Astrocyte (in vitro differentiated cells and primary cell): ENCODE results near the gene PPP2R5A. TPM values are rescaled to one million over a fixed set of nuclear protein-coding genes. Genes with fewer than 3 reads are reported as not detected.
"Not testable (repeated sequence)": the region's sequence is repeated elsewhere in the genome, so short reads cannot be mapped to it uniquely, and the experiment has no call there.

Experiments
- DNase-seq: peaks from one replicate; pipeline ENCODE4 v3.0.0-alpha.2; 2010; ENCODE audit warnings: low read depth
- FAIRE-seq: peaks from 2 replicates; lab custom pipeline; 2011; peaks lifted over from hg19 to GRCh38; lab: Jason Lieb, UNC
- H2AFZ ChIP-seq: 2 replicates; pipeline ENCODE4 v1.6.0; 2012; ENCODE audit warnings: low read depth, low read length, inconsistent platforms
- H3K27ac ChIP-seq: 2 replicates; pipeline ENCODE4 v1.5.1; 2011; ENCODE audit warnings: low read depth, low read length, inconsistent platforms
- H3K27me3 ChIP-seq: 2 replicates; pipeline ENCODE4 v1.6.0; 2011; ENCODE audit warnings: low read length, inconsistent platforms; ENCODE audit not compliant: insufficient read depth
- H3K36me3 ChIP-seq: 2 replicates; pipeline ENCODE4 v1.5.1; 2011; ENCODE audit warnings: low read length, inconsistent platforms; ENCODE audit not compliant: insufficient read depth
- H3K4me1 ChIP-seq: 2 replicates; pipeline ENCODE4 v1.5.1; 2011; ENCODE audit warnings: low read length, inconsistent platforms; ENCODE audit not compliant: insufficient read depth
- H3K4me2 ChIP-seq: 2 replicates; pipeline ENCODE4 v1.6.0; 2012; ENCODE audit warnings: low read length, inconsistent platforms
- H3K4me3 ChIP-seq: 2 replicates; pipeline ENCODE4 v1.5.1; 2011; ENCODE audit warnings: low read depth, mild to moderate bottlenecking, low read length, inconsistent platforms; ENCODE audit not compliant: insufficient read depth
- H3K79me2 ChIP-seq: 2 replicates; pipeline ENCODE4 v1.6.0; 2012; ENCODE audit warnings: mild to moderate bottlenecking, low read length, inconsistent platforms; ENCODE audit not compliant: insufficient read depth
- H3K9ac ChIP-seq: 2 replicates; pipeline ENCODE4 v1.6.0; 2012; ENCODE audit warnings: mild to moderate bottlenecking, low read length, inconsistent platforms
- H3K9me3 ChIP-seq: 2 replicates; pipeline ENCODE4 v1.5.1; 2012; ENCODE audit warnings: low read depth, mild to moderate bottlenecking, low read length, inconsistent platforms; ENCODE audit not compliant: insufficient read depth
- H4K20me1 ChIP-seq: 2 replicates; pipeline ENCODE4 v1.6.0; 2012; ENCODE audit warnings: low read length, inconsistent platforms; ENCODE audit not compliant: insufficient read depth
- H3K27ac Mint-ChIP-seq: one replicate; pipeline ENCODE4 v1.8.0; 2021; ENCODE audit warnings: mild to moderate bottlenecking, mixed read lengths; ENCODE audit not compliant: unreplicated experiment
- H3K27me3 Mint-ChIP-seq: one replicate; pipeline ENCODE4 v1.8.0; 2021; ENCODE audit warnings: low read depth, mixed read lengths; ENCODE audit not compliant: unreplicated experiment
- H3K36me3 Mint-ChIP-seq: one replicate; pipeline ENCODE4 v1.8.0; 2021; ENCODE audit warnings: low read depth, mixed read lengths; ENCODE audit not compliant: unreplicated experiment
- H3K4me1 Mint-ChIP-seq: one replicate; pipeline ENCODE4 v1.8.0; 2021; ENCODE audit warnings: low read depth, mixed read lengths; ENCODE audit not compliant: unreplicated experiment
- H3K4me3 Mint-ChIP-seq: one replicate; pipeline ENCODE4 v1.8.0; 2021; ENCODE audit warnings: mild to moderate bottlenecking, moderate library complexity, mixed read lengths; ENCODE audit not compliant: unreplicated experiment
- H3K9me3 Mint-ChIP-seq: one replicate; pipeline ENCODE4 v1.8.0; 2021; ENCODE audit warnings: mild to moderate bottlenecking, mixed read lengths; ENCODE audit not compliant: unreplicated experiment
- CTCF ChIP-seq: IDR thresholded peaks from 2 replicates; pipeline ENCODE4 v1.5.1; 2011; ENCODE audit warnings: low read depth, mild to moderate bottlenecking, inconsistent platforms, low read length, moderate library complexity; ENCODE audit not compliant: insufficient read depth
- EZH2 ChIP-seq: IDR thresholded peaks from 2 replicates; pipeline ENCODE4 v1.6.1; 2012; ENCODE audit warnings: mild to moderate bottlenecking, low read length, inconsistent platforms; ENCODE audit not compliant: insufficient read depth
- total RNA-seq: library from RNA; stranded (reverse); gene quantifications from 2 replicates; pipeline ENCODE4 v1.2.1, GENCODE V29; 2021

The PPP2R5A gene
- total RNA-seq, 1 donor from 2014 or later = 13.2 TPM

DNA sequence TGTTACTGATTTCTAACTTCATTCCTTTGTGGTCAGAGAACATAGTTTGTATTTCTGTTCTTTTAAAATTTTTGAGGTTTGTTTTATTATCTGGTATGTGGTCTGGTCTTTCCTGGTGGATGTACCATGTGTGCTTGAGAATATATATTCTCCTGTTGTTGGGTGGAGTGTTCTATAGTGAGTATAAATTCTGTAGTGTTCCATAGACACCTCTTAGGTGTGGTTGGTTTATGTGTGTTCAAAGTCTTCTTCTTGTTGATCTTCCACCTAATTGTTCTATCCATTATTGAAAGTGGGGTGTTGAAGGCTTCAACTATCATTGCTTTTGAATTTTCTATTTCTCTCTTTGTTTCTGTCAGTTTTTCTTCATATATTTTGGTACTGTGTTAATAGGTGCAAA is 20.1 kb downstream of the PPP2R5A start:
- H3K9ac ChIP-seq = no peak overlapping the region
- H3K4me3 ChIP-seq = no peak overlapping the region
- no peak overlapping the region for H3K4me3 Mint-ChIP-seq
- no peaks in the 10 kb centered on the region for H3K9me3 Mint-ChIP-seq
- TF ChIP-seq EZH2 (no peak), CTCF (no peak)
- peaks cover 15% of the 10 kb centered on the region for H3K79me2 ChIP-seq
- H4K20me1 ChIP-seq = peaks cover 7% of the 10 kb centered on the region
- no peaks in the 10 kb centered on the region for H3K36me3 ChIP-seq
- FAIRE-seq (no peak), DNase-seq (no peak)
- no peak overlapping the region for H3K27ac ChIP-seq
- H3K4me1 ChIP-seq = no peaks in the 10 kb centered on the region
- no peaks in the 10 kb centered on the region for H3K36me3 Mint-ChIP-seq
- H3K27ac Mint-ChIP-seq = no peak overlapping the region
- no peak overlapping the region for H3K4me2 ChIP-seq
- no peaks in the 10 kb centered on the region for H3K9me3 ChIP-seq
- H3K27me3 Mint-ChIP-seq = no peaks in the 10 kb centered on the region
- H2AFZ ChIP-seq = no peak overlapping the region
- no peaks in the 10 kb centered on the region for H3K27me3 ChIP-seq
- peaks cover 7% of the 10 kb centered on the region for H3K4me1 Mint-ChIP-seq

DNA sequence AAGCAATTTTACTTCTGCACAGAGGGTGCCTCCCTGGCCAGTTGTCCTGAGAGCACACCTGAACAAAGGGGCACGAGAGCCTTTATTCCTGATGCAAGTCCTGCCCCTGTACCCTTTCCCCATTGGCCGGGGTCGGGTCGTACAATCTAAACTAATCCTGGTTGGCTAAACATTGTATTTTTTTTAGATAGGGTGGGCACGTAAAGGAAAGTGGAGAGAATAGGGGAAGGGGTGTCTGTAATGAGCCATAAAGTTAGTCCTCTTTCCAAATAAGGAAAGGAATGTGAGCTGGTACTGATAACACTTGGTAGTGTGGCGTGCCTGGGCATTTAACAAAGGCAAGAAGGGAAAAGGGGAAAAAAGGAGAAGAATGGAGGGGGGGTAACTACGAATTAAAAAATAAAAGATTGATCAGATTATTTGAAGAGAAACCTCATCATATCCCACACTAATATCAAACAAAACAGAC is 20.8 kb downstream of the PPP2R5A start:
- H3K4me1 ChIP-seq, H3K9me3 ChIP-seq, H3K36me3 Mint-ChIP-seq, H2AFZ ChIP-seq, FAIRE-seq, H3K9ac ChIP-seq, H3K27ac ChIP-seq, H3K9me3 Mint-ChIP-seq, H3K27me3 Mint-ChIP-seq, H3K27me3 ChIP-seq, DNase-seq, H3K4me3 ChIP-seq, H3K4me2 ChIP-seq, H4K20me1 ChIP-seq, H3K4me3 Mint-ChIP-seq, H3K4me1 Mint-ChIP-seq, H3K36me3 ChIP-seq: not testable (repeated sequence)
- peak overlapping the region; percentile 64 for H3K27ac Mint-ChIP-seq
- H3K79me2 ChIP-seq = peaks cover 20% of the 10 kb centered on the region

DNA sequence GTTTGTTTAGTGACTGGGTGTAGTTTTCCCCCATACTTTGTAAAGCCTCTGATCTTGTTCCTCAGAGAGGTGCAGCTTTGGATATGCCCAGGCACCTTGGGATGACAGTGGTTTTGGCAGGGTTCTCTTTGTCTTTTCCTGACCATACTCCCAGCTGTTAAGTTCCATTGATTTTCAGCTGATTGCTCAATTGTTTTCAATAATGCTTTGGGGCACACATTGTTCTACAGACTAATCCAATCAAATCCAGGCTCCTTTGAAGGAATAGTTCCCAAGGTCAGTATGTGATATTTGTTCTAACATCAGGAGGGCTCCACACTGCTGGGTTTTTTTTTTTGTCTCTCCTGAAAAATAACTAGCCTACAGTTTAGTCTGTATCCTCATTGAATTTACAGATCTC is 24.8 kb downstream of the PPP2R5A start:
- no peak overlapping the region for H3K9ac ChIP-seq
- peaks cover 11% of the 10 kb centered on the region for H3K4me1 Mint-ChIP-seq
- no peaks in the 10 kb centered on the region for H3K36me3 Mint-ChIP-seq
- no peaks in the 10 kb centered on the region for H3K27me3 ChIP-seq
- no peaks in the 10 kb centered on the region for H3K9me3 ChIP-seq
- H3K27ac Mint-ChIP-seq = no peak overlapping the region
- no peak overlapping the region for H2AFZ ChIP-seq
- FAIRE-seq (no peak), DNase-seq (no peak)
- no peak overlapping the region for H3K4me3 ChIP-seq
- H3K79me2 ChIP-seq = peaks cover 16% of the 10 kb centered on the region
- no peaks in the 10 kb centered on the region for H3K27me3 Mint-ChIP-seq
- H3K27ac ChIP-seq = no peak overlapping the region
- no peaks in the 10 kb centered on the region for H3K9me3 Mint-ChIP-seq
- H3K4me1 ChIP-seq = no peaks in the 10 kb centered on the region
- H4K20me1 ChIP-seq = peaks cover 7% of the 10 kb centered on the region
- no peak for TF ChIP-seq CTCF
- no peak for TF ChIP-seq EZH2
- no peak overlapping the region for H3K4me2 ChIP-seq
- H3K4me3 Mint-ChIP-seq = no peak overlapping the region
- no peaks in the 10 kb centered on the region for H3K36me3 ChIP-seq
